AG09309 (cell line): Measurements from ENCODE around the gene INPP5A.

Source experiments
- DNase-seq: peaks from one replicate; pipeline ENCODE4 v3.0.0-alpha.2; 2010; ENCODE audit warnings: low read depth
- H3K4me3 ChIP-seq: 2 replicates; pipeline ENCODE4 v1.5.1; 2011; ENCODE audit warnings: mild to moderate bottlenecking, low read depth, low read length, moderate library complexity; ENCODE audit not compliant: control insufficient read depth
- CTCF ChIP-seq: IDR thresholded peaks from 2 replicates; pipeline ENCODE4 v1.5.1; 2011; ENCODE audit warnings: mild to moderate bottlenecking, low read depth, low read length, inconsistent platforms; ENCODE audit not compliant: insufficient read depth, control insufficient read depth; ENCODE audit errors: missing control alignments

Gene INPP5A

GRCh38 chr10:132692311-132692710, 154.7 kb downstream of the INPP5A start:
- TF ChIP-seq CTCF, result no peak
- DNase-seq, result no peak

GRCh38 chr10:132693676-132694075, 156.1 kb downstream of the INPP5A start:
- no peak for TF ChIP-seq CTCF
- no peak for DNase-seq
- no peak overlapping the region for H3K4me3 ChIP-seq

More at GRCh38 chr10:132692311-132692710, 154.7 kb downstream of the INPP5A start:
- no peak overlapping the region for H3K4me3 ChIP-seq

DNA sequence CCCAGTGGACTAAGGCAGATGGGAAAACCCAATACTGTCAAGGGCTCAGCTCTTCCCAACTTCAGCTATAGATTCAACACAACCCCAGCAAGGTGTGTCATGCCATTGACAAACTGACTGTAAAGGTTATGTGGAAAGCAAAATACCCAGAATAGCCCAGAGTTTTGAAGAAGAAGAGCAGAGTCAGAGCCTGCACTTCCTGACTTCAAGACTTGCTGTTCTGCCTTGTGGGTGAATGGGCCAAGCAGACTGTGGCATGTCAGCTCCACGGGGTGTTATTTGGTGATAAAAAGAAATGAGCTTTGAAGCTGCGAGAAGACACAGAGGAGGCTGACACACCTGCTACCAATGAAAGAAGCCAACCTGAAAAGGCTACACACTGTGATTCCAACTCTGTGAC, 158.6 kb downstream of the INPP5A start:
- DNase-seq, result no peak
- H3K4me3 ChIP-seq, result no peak overlapping the region
- no peak for TF ChIP-seq CTCF

GRCh38 chr10:132696728-132697577, 159.4 kb downstream of the INPP5A start:
- H3K4me3 ChIP-seq, result no peak overlapping the region
- no peak for TF ChIP-seq CTCF
- DNase-seq, result no peak

- no peak for DNase-seq
- no peak overlapping the region for H3K4me3 ChIP-seq
- TF ChIP-seq CTCF, result no peak
Observed at GRCh38 chr10:132697578-132698200, 160.1 kb downstream of the INPP5A start.

- TF ChIP-seq CTCF, result no peak
- DNase-seq, result no peak
- no peak overlapping the region for H3K4me3 ChIP-seq
Observed at GRCh38 chr10:132698211-132698751, 160.7 kb downstream of the INPP5A start.
